Tibial artery (tissue), 4 donors: ENCODE data around the gene TCP1.
"Not testable (repeated sequence)": the region's sequence is repeated elsewhere in the genome, so short reads cannot be mapped to it uniquely, and the experiment has no call there.

ENCODE experiments used
- DNase-seq, 2 donors: peaks; one replicate each; pipeline ENCODE4 v3.0.0-alpha.2; 2019
- H3K27ac ChIP-seq, 2 donors: fragments of 200-600 bp; sonication (generic) in 1 of 2; 1 replicate in 1 of 2; 2 replicates in 1 of 2; pipeline ENCODE4 v1.5.1; 2018 to 2019; ENCODE audit warnings: mild to moderate bottlenecking in 1 of 2
- H3K27me3 ChIP-seq, 2 donors: fragments of 200-600 bp; sonication (generic) in 1 of 2; one replicate each; pipeline versions ENCODE4 v1.5.1 to v1.6.0; 2016 to 2019
- H3K36me3 ChIP-seq, 3 donors: fragments of 200-600 bp; sonication (generic) in 2 of 3; one replicate each; pipeline ENCODE4 v1.5.1; 2016 to 2019; ENCODE audit warnings: mild to moderate bottlenecking in 2 of 3
- H3K4me1 ChIP-seq, 4 donors: fragments of 200-600 bp; sonication (generic) in 2 of 4; 1 replicate in 3 of 4; 2 replicates in 1 of 4; pipeline ENCODE4 v1.5.1; 2016 to 2019
- H3K4me3 ChIP-seq, 2 donors: fragments of 200-600 bp; sonication (generic) in 1 of 2; 1 replicate in 1 of 2; 2 replicates in 1 of 2; pipeline ENCODE4 v1.5.1; 2018 to 2019; ENCODE audit warnings: mild to moderate bottlenecking in 2 of 2
- H3K9me3 ChIP-seq, 3 donors: fragments of 200-600 bp; sonication (generic) in 1 of 3; one replicate each; pipeline ENCODE4 v1.5.1; 2016 to 2019
- intact Hi-C: fragments of 100-400 bp; cut with DNase I; formaldehyde crosslinking; loops from one replicate; pipeline ENCODE4 v1.15.0; 2023; ENCODE audit warnings: low total_unique reads
- TF ChIP-seq, protein P1 (sequence below), 2 experiments: fragments of 200-600 bp in 1 of 2; fragments of 450-650 bp in 1 of 2; IDR thresholded peaks; one replicate each; pipeline ENCODE4 v1.5.1; 2017 to 2019; ENCODE audit warnings: antibody characterized with exemption in 2 of 2, mild to moderate bottlenecking in 1 of 2, moderate library complexity in 1 of 2

The TCP1 gene

DNA sequence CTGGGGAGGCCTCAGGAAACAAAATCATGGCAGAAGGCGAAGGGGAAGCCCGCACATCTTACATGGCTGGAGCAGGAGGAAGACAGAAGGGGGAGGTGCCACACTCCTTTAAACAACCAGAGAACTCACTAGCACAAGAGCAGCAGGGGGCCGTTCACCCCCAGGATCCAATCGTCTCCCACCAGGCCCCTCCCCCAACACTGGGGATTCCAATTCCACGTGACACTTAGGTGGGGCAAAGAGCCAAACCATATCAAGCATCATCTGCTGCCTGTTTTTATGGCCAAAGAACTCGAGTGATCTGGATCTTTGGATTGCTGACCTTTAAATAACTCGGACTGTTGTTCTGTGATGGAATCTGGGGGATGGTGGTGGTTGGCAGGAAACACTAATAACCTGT, 38.7 kb upstream of the TCP1 start:
- H3K27ac ChIP-seq, result no peak overlapping the region
- no peaks in the 10 kb centered on the region for H3K9me3 ChIP-seq
- no peaks in the 10 kb centered on the region for H3K27me3 ChIP-seq
- DNase-seq, result peak in 1 of 2 donors; percentile 24
- H3K4me1 ChIP-seq, result peaks cover 0 to 18% (median 3%) of the 10 kb centered on the region in 4 donors
- H3K4me3 ChIP-seq, result no peak overlapping the region
- H3K36me3 ChIP-seq, result no peaks in the 10 kb centered on the region
- intact Hi-C loops, result no loop called here
- TF ChIP-seq, protein P1, sequence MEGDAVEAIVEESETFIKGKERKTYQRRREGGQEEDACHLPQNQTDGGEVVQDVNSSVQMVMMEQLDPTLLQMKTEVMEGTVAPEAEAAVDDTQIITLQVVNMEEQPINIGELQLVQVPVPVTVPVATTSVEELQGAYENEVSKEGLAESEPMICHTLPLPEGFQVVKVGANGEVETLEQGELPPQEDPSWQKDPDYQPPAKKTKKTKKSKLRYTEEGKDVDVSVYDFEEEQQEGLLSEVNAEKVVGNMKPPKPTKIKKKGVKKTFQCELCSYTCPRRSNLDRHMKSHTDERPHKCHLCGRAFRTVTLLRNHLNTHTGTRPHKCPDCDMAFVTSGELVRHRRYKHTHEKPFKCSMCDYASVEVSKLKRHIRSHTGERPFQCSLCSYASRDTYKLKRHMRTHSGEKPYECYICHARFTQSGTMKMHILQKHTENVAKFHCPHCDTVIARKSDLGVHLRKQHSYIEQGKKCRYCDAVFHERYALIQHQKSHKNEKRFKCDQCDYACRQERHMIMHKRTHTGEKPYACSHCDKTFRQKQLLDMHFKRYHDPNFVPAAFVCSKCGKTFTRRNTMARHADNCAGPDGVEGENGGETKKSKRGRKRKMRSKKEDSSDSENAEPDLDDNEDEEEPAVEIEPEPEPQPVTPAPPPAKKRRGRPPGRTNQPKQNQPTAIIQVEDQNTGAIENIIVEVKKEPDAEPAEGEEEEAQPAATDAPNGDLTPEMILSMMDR (IDR thresholded peaks at IDR 0.05), result no peak

- Histone ChIP-seq H3K4me3 (no peak overlapping the region), H3K27me3 (no peaks in the 10 kb centered on the region), H3K9me3 (no peaks in the 10 kb centered on the region), H3K4me1 (peaks cover 0 to 15% (median 3%) of the 10 kb centered on the region in 4 donors), H3K36me3 (no peaks in the 10 kb centered on the region), H3K27ac (no peak overlapping the region)
- peak in 1 of 2 donors; percentile 51 for DNase-seq
- intact Hi-C loops, result no loop called here
- TF ChIP-seq, protein P1 (IDR thresholded peaks at IDR 0.05), result no peak
Measured at GRCh38 chr6:159826968-159827647, 37.7 kb upstream of the TCP1 start.

DNA sequence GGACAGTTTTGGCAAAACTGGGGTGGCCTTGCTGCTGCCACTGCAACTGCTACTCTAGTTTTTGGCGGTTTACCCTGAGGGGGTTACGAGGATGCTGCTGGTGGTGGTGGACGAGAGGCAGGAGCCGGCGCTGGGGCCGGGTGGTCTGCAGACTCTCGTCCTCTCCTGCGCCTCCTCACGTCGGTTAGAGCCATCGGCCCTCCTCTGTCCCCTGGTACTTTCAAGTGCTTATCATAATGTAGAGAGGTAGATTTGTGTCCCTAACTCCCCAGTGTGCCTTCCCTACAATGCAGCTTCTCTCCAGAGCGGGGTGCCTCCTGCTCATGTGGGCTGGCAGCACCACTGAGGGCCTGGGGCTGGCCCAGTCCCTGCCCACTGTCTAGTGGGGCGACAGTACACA, 36.6 kb upstream of the TCP1 start:
- H3K4me1 ChIP-seq, result peaks cover 0 to 10% (median 1%) of the 10 kb centered on the region in 4 donors
- no peak overlapping the region for H3K27ac ChIP-seq
- H3K27me3 ChIP-seq, result no peaks in the 10 kb centered on the region
- DNase-seq, result peak in 1 of 2 donors; percentile 17
- no peaks in the 10 kb centered on the region for H3K36me3 ChIP-seq
- H3K4me3 ChIP-seq, result no peak overlapping the region
- TF ChIP-seq, protein P1 (IDR thresholded peaks at IDR 0.05), result no peak
- no peaks in the 10 kb centered on the region for H3K9me3 ChIP-seq
- intact Hi-C loops, result no loop called here

DNA sequence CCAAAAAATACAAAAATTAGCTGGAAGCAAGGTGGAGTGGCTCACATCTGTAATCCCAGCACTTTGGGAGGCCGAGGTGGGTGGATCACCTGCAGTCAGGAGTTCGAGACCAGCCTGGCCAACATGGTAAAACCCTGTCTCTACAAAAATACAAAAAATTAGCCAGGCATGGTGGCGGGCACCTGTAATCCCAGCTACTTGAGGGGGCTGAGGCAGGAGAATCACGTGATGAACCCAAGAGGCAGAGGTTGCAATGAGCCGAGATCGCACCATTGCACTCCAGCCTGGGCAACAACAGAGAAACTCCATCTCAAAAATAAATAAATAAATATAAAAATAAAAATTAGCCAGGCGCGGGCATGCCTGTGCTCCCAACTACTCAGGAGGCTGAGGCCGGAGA, 35.3 kb upstream of the TCP1 start:
- H3K36me3 ChIP-seq, H3K4me3 ChIP-seq, H3K27me3 ChIP-seq, intact Hi-C loops, H3K9me3 ChIP-seq, H3K27ac ChIP-seq, H3K4me1 ChIP-seq: not testable (repeated sequence)
- DNase-seq, result peak in 1 of 2 donors; percentile 7

DNA sequence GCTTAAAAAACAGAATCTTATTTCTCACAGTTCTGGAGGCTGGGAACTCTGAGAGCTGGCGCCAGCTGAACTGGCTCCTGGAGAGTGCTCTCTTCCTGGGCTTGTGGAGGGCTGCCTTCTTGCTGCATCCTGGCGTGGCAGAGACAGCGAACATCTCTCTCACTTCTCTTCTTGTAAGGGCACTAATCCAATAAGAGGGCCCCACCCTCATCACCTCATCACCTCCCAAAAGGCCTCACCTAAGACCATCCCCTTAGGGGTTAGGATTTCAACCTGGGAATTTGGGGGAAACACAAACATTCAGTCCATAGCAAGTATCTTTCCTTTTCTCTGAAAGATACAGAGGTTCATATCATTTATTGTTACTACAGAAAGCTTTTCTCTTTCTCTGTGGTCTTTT, 34.6 kb upstream of the TCP1 start:
- Histone ChIP-seq H3K36me3 (peaks cover 0 to 4% (median 0%) of the 10 kb centered on the region in 3 donors), H3K27ac (no peak overlapping the region), H3K4me3 (no peak overlapping the region), H3K9me3 (no peaks in the 10 kb centered on the region), H3K27me3 (no peaks in the 10 kb centered on the region), H3K4me1 (no peaks in the 10 kb centered on the region)
- TF ChIP-seq, protein P1 (IDR thresholded peaks at IDR 0.05), result no peak
- DNase-seq, result peak in 1 of 2 donors; percentile 39
- intact Hi-C loops, result no loop called here

- Histone ChIP-seq H3K4me3 (no peak overlapping the region), H3K27ac (no peak overlapping the region), H3K27me3 (no peaks in the 10 kb centered on the region), H3K36me3 (peaks cover 0 to 6% (median 0%) of the 10 kb centered on the region in 3 donors), H3K9me3 (no peaks in the 10 kb centered on the region), H3K4me1 (no peaks in the 10 kb centered on the region)
- intact Hi-C loops, result no loop called here
- TF ChIP-seq, protein P1 (IDR thresholded peaks at IDR 0.05), result no peak
- peak in 1 of 2 donors; percentile 49 for DNase-seq
Measured at GRCh38 chr6:159821726-159822125, 32.3 kb upstream of the TCP1 start.
